ENCODE data around the gene LGALS9B. TPM values are rescaled to one million over a fixed set of nuclear protein-coding genes. Genes with fewer than 3 reads are reported as not detected.

The LGALS9B gene
- total RNA-seq: not detected in 2 replicates

DNA sequence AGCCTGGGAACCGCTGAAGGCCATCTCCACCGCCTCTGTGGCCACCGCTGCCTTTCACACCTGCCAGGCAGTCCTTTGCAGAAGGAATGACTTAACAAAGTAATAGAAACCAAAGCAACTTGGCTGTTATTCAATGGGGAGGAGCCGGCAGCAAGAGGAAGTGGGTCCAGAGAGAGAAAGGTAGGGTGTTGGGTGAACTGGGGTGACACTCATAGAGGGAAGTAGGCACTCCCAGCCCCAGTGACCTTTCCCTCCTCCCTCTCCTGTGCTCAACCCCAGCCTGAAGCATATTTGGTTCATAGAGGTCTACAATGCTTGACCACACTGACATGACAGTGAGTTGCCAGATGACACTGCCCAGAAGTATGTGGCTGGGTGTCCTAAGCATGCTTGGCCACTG, at the start of gene LGALS9B:
LGALS9B (minus strand) TSS at position 93 of the 400 bp plus-strand sequence; CDS start at position 24, 69 bp downstream.

Other genes with a start within 250 kb of the LGALS9B start
- not detected in 2 replicates for gene CDRT15L2, start 112.2 kb upstream of the LGALS9B start, total RNA-seq